Endothelial cell (in vitro differentiated cells): ENCODE results near the gene CYSRT1. TPM values are rescaled to one million over a fixed set of nuclear protein-coding genes. Genes with fewer than 3 reads are reported as not detected.

Experiments used
- DNase-seq: peaks from one replicate; pipeline ENCODE4 v3.0.0; 2021; ENCODE audit warnings: low spot score
- H3K27ac Mint-ChIP-seq: one replicate; pipeline ENCODE4 v1.8.0; 2021; ENCODE audit warnings: mixed read lengths, inconsistent platforms; ENCODE audit not compliant: unreplicated experiment
- H3K27me3 Mint-ChIP-seq: one replicate; pipeline ENCODE4 v1.8.0; 2021; ENCODE audit warnings: mild to moderate bottlenecking, moderate library complexity, mixed read lengths, inconsistent platforms; ENCODE audit not compliant: unreplicated experiment
- H3K36me3 Mint-ChIP-seq: one replicate; pipeline ENCODE4 v1.8.0; 2021; ENCODE audit warnings: mild to moderate bottlenecking, low read depth, mixed read lengths, inconsistent platforms; ENCODE audit not compliant: unreplicated experiment
- H3K4me1 Mint-ChIP-seq: one replicate; pipeline ENCODE4 v1.8.0; 2021; ENCODE audit warnings: mild to moderate bottlenecking, mixed read lengths, inconsistent platforms; ENCODE audit not compliant: unreplicated experiment
- H3K4me3 Mint-ChIP-seq: one replicate; pipeline ENCODE4 v1.8.0; 2021; ENCODE audit warnings: mild to moderate bottlenecking, mixed read lengths, inconsistent platforms; ENCODE audit not compliant: unreplicated experiment
- H3K9me3 Mint-ChIP-seq: one replicate; pipeline ENCODE4 v1.8.0; 2021; ENCODE audit warnings: mixed read lengths, inconsistent platforms; ENCODE audit not compliant: unreplicated experiment
- total RNA-seq: library from RNA; stranded (reverse); fragmentation: NEBNext Ultra II Directional; extraction: Animal tissue kit (Norgen Biotek cat#: 25700); gene quantifications from one replicate; pipeline ENCODE4 v1.2.1, GENCODE V29; 2021; ENCODE audit not compliant: unreplicated experiment
- TF ChIP-seq, protein P1 (sequence below): fragments of 200-600 bp; sonication (generic); IDR thresholded peaks from one replicate; pipeline ENCODE4 v1.5.0; 2021; ENCODE audit warnings: antibody characterized with exemption; ENCODE audit not compliant: unreplicated experiment

Gene CYSRT1
- total RNA-seq, 1 donor from 2014 or later = 1.4 TPM

DNA sequence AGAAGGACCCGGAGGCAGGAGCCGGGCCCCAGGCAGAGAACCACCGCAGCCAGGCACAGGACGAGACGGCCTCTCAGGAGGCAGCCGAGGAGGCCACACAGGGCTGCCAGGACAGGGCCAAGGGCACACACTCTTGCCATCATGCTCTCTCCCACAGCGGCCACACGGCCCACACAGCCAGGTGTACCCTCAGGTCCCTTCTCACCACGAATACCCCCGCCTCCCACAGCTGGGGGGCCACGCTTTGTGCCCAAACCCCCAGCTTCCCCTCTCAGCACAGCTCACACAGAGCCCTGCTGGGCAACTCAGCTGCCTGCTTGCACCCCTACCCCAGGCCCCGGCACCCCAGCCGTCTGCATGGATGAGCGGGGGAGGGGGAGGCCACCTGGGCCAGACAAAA lies 31.2 kb upstream of the CYSRT1 start:
- Mint-ChIP-seq H3K36me3 (no peaks in the 10 kb centered on the region), H3K27me3 (peaks cover 13% of the 10 kb centered on the region), H3K4me1 (peaks cover 4% of the 10 kb centered on the region), H3K27ac (no peak overlapping the region), H3K4me3 (no peak overlapping the region), H3K9me3 (no peaks in the 10 kb centered on the region)
- DNase-seq = no peak
- TF ChIP-seq, protein P1, sequence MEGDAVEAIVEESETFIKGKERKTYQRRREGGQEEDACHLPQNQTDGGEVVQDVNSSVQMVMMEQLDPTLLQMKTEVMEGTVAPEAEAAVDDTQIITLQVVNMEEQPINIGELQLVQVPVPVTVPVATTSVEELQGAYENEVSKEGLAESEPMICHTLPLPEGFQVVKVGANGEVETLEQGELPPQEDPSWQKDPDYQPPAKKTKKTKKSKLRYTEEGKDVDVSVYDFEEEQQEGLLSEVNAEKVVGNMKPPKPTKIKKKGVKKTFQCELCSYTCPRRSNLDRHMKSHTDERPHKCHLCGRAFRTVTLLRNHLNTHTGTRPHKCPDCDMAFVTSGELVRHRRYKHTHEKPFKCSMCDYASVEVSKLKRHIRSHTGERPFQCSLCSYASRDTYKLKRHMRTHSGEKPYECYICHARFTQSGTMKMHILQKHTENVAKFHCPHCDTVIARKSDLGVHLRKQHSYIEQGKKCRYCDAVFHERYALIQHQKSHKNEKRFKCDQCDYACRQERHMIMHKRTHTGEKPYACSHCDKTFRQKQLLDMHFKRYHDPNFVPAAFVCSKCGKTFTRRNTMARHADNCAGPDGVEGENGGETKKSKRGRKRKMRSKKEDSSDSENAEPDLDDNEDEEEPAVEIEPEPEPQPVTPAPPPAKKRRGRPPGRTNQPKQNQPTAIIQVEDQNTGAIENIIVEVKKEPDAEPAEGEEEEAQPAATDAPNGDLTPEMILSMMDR = no peak

- DNase-seq = no peak
- no peak overlapping the region for H3K4me3 Mint-ChIP-seq
- no peak overlapping the region for H3K27ac Mint-ChIP-seq
- H3K36me3 Mint-ChIP-seq = no peaks in the 10 kb centered on the region
- TF ChIP-seq, protein P1 = no peak
- peaks cover 3% of the 10 kb centered on the region for H3K4me1 Mint-ChIP-seq
- H3K27me3 Mint-ChIP-seq = peaks cover 12% of the 10 kb centered on the region
- no peaks in the 10 kb centered on the region for H3K9me3 Mint-ChIP-seq
These were observed 30.6 kb upstream of the CYSRT1 start for GRCh38 chr9:137194388-137194787.

- DNase-seq = no peak
- Mint-ChIP-seq H3K27me3 (peaks cover 9% of the 10 kb centered on the region), H3K36me3 (no peaks in the 10 kb centered on the region), H3K27ac (no peak overlapping the region), H3K4me1 (no peaks in the 10 kb centered on the region), H3K4me3 (no peak overlapping the region), H3K9me3 (no peaks in the 10 kb centered on the region)
- TF ChIP-seq, protein P1 = no peak
These were observed 30.1 kb upstream of the CYSRT1 start for GRCh38 chr9:137194909-137195308.

DNA sequence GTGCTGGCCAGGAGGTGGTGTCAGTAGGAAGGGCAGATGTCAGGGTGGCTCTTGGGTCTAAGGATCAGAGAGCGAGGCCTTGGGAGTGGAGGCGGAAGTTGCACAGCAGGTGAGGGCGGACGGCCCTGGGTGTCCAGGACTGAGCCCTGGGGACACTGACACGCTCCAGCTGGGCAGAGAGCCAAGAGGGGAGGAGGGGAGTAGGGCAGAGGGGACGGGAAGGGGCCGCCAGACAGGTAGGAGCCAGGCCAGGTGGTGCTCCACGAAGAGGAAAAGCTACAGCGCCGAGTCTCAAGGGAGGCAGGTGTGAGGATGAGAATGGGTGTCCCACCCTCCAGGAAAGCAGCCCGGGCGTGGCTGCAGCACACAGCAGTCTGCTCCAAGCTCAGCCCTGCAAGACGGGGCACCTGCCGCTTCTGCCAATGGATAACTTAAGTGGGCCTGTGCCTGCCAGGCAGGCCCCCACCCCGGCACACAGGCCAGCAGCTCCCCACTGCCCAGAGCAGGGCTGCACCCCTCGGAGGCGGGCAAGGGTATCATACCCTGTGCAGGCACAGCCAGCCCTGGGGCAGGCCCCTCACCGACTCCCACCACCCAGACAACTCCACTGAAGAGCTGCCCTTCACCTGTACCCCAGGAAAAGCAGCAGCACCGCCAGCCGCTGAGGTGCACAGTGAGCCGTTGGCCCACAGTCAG lies 29.3 kb upstream of the CYSRT1 start:
- H3K27me3 Mint-ChIP-seq = peaks cover 7% of the 10 kb centered on the region
- H3K27ac Mint-ChIP-seq = no peak overlapping the region
- H3K9me3 Mint-ChIP-seq = no peaks in the 10 kb centered on the region
- TF ChIP-seq, protein P1 = no peak
- no peak for DNase-seq
- H3K4me1 Mint-ChIP-seq = no peaks in the 10 kb centered on the region
- no peaks in the 10 kb centered on the region for H3K36me3 Mint-ChIP-seq
- H3K4me3 Mint-ChIP-seq = no peak overlapping the region

DNA sequence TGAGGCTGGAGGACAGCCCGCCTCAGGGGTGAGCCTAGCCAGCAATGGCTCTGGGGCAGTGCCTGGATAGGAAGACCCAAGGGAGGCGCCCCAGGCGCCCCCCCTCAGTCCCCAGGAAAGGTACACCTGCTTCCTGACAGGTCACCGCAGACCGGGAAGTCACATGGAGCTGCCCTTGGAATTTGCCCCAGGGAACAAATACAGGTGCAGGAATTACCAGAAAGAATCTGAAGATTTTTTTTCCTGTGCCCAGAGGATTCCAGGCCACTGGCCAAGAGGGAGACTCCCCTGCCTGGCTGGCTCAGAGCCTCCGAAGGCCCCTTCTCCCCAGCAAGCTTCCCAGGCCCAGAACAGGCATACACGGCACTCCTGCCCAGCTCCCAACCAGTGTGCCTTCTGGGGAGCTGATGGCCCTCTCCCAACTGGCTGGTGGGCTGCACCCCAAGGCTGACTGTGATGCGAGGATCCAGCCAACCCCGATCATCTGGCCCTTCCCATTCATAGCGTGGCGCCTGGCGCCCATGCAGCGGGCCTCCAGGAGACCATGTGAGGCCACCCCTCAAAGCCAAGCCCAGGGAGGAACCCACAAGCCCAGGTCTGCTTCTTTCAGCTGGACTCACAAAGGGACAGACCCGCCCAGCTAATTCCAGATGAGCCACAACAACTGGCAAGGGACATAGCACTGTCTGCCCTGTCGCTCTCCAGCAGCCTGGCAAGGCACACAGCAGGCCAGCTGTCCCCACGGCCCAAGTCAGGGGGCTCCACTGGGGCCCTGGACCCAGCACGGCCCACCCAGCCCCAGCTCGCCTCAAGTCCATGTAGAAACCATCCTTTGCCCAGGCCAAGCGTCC lies 26.7 kb upstream of the CYSRT1 start:
- Mint-ChIP-seq H3K27me3 (peaks cover 9% of the 10 kb centered on the region), H3K4me3 (peak overlapping the region; percentile 4)
- TF ChIP-seq, protein P1 = no peak

More for the DNA sequence above, 26.7 kb upstream of the CYSRT1 start:
- H3K4me1 Mint-ChIP-seq = no peaks in the 10 kb centered on the region
- no peaks in the 10 kb centered on the region for H3K9me3 Mint-ChIP-seq
- no peak overlapping the region for H3K27ac Mint-ChIP-seq
- DNase-seq = no peak
- no peaks in the 10 kb centered on the region for H3K36me3 Mint-ChIP-seq
